Hepatocyte (in vitro differentiated cells): ENCODE measurements around the gene METTL14. TPM values are rescaled to one million over a fixed set of nuclear protein-coding genes. Genes with fewer than 3 reads are reported as not detected.

Source experiments
- DNase-seq: peaks from one replicate; pipeline ENCODE4 v3.0.0-alpha.2; 2016; ENCODE audit warnings: low spot score
- H2AFZ ChIP-seq: fragments of 200-600 bp; sonication (generic); 2 replicates; pipeline ENCODE4 v1.6.0; 2016; ENCODE audit warnings: antibody characterized with exemption, mild to moderate bottlenecking
- H3K27ac ChIP-seq: fragments of 200-600 bp; sonication (generic); 2 replicates; pipeline ENCODE4 v1.5.1; 2016; ENCODE audit warnings: mild to moderate bottlenecking
- H3K27me3 ChIP-seq: fragments of 200-600 bp; sonication (generic); 2 replicates; pipeline ENCODE4 v1.6.1; 2016
- H3K36me3 ChIP-seq: fragments of 200-600 bp; sonication (generic); replicated peaks from 2 replicates; pipeline ENCODE4 v1.5.1; 2016; ENCODE audit warnings: low read depth; ENCODE audit not compliant: insufficient read depth
- H3K4me1 ChIP-seq: fragments of 200-600 bp; sonication (generic); 2 replicates; pipeline ENCODE4 v1.5.1; 2016; ENCODE audit warnings: mild to moderate bottlenecking, moderate library complexity; ENCODE audit not compliant: insufficient read depth
- H3K4me2 ChIP-seq: fragments of 200-600 bp; sonication (generic); 2 replicates; pipeline ENCODE4 v1.6.0; 2016
- H3K4me3 ChIP-seq: fragments of 200-600 bp; sonication (generic); 2 replicates; pipeline ENCODE4 v1.5.1; 2016; ENCODE audit warnings: mild to moderate bottlenecking
- H3K79me2 ChIP-seq: fragments of 200-600 bp; sonication (generic); 2 replicates; pipeline ENCODE4 v1.6.0; 2017; ENCODE audit warnings: mild to moderate bottlenecking
- H3K9me2 ChIP-seq: fragments of 200-600 bp; sonication (generic); replicated peaks from 2 replicates; pipeline ENCODE4 v1.6.0; 2017; ENCODE audit warnings: mild to moderate bottlenecking; ENCODE audit not compliant: insufficient read depth
- H3K9me3 ChIP-seq: fragments of 200-600 bp; sonication (generic); 2 replicates; pipeline ENCODE4 v1.5.1; 2016; ENCODE audit warnings: low read depth, mild to moderate bottlenecking
- H4K20me1 ChIP-seq: fragments of 200-600 bp; sonication (generic); 2 replicates; pipeline ENCODE4 v1.6.0; 2016; ENCODE audit warnings: mild to moderate bottlenecking; ENCODE audit not compliant: insufficient read depth, poor library complexity, severe bottlenecking
- EZH2 ChIP-seq: fragments of 200-600 bp; sonication (generic); IDR thresholded peaks from 2 replicates; pipeline ENCODE4 v1.6.1; 2016; ENCODE audit warnings: antibody characterized with exemption, mild to moderate bottlenecking, borderline replicate concordance
- EZH2phosphoT487 ChIP-seq: fragments of 200-600 bp; sonication (generic); IDR thresholded peaks from one replicate; pipeline ENCODE4 v1.6.1; 2018; ENCODE audit warnings: antibody characterized with exemption, mild to moderate bottlenecking, low read depth, moderate library complexity; ENCODE audit not compliant: unreplicated experiment, severe bottlenecking
- WGBS: methylation state at CpG from one replicate; pipeline ENCODE4 v1.1.6; 2016; ENCODE audit warnings: low lambda C conversion rate; ENCODE audit errors: missing lambda C conversion rate; 5-methylcytosine and 5-hydroxymethylcytosine counted together
- polyA plus RNA-seq: library from polyadenylated mRNA; unstranded; fragments of >200 nt; fragmentation: Nextera tagmentation; extraction: Ambion mirVana; gene quantifications from 2 replicates; pipeline ENCODE4 v1.2.1, GENCODE V29; 2016
- total RNA-seq: library from RNA; depleted of rRNA; stranded (reverse); fragments of >200 nt; gene quantifications from 2 replicates; pipeline ENCODE4 v1.2.3, GENCODE V29; 2014
- TF ChIP-seq, protein P1 (sequence below): fragments of 200-600 bp; sonication (generic); IDR thresholded peaks from 2 replicates; pipeline ENCODE4 v1.5.1; 2016; ENCODE audit warnings: antibody characterized with exemption, mild to moderate bottlenecking; ENCODE audit not compliant: poor library complexity

METTL14 gene
- total and polyA plus RNA-seq, 2 experiments from 2014 or later, result 18.3 to 24.4 TPM

DNA sequence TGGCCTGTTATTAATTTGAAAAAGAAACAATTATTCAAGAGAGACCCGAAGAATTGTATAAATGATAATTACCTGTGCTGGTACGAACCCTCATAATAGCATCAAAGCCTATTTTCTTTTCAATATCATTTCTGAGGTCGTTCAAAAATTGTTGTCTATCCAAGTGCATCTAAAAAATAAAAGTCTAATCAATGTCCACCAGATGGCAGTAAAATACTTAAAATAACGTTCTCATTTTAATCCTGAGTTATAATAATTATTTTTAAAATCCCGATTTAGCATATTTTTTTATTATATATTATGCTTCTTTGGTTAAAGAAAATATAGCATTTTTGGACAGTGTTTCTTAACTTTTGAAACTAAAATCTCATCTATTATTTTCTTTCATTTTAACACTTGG, 55.7 kb downstream of the METTL14 start:
- Histone ChIP-seq H3K4me2 (no peak overlapping the region), H3K27ac (no peak overlapping the region), H3K9me3 (no peaks in the 10 kb centered on the region), H3K79me2 (no peaks in the 10 kb centered on the region), H3K4me3 (no peak overlapping the region), H3K27me3 (no peaks in the 10 kb centered on the region), H3K9me2 (no peaks in the 10 kb centered on the region), H3K4me1 (no peaks in the 10 kb centered on the region), H2AFZ (no peak overlapping the region), H3K36me3 (no peaks in the 10 kb centered on the region), H4K20me1 (no peaks in the 10 kb centered on the region)
- TF ChIP-seq, protein P1, sequence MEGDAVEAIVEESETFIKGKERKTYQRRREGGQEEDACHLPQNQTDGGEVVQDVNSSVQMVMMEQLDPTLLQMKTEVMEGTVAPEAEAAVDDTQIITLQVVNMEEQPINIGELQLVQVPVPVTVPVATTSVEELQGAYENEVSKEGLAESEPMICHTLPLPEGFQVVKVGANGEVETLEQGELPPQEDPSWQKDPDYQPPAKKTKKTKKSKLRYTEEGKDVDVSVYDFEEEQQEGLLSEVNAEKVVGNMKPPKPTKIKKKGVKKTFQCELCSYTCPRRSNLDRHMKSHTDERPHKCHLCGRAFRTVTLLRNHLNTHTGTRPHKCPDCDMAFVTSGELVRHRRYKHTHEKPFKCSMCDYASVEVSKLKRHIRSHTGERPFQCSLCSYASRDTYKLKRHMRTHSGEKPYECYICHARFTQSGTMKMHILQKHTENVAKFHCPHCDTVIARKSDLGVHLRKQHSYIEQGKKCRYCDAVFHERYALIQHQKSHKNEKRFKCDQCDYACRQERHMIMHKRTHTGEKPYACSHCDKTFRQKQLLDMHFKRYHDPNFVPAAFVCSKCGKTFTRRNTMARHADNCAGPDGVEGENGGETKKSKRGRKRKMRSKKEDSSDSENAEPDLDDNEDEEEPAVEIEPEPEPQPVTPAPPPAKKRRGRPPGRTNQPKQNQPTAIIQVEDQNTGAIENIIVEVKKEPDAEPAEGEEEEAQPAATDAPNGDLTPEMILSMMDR, result peak; percentile 54
- TF ChIP-seq EZH2, result no peak
- DNase-seq, result peak; percentile 30
- WGBS, result 66% methylated on average over 5 of the region's 5 CpGs

DNA sequence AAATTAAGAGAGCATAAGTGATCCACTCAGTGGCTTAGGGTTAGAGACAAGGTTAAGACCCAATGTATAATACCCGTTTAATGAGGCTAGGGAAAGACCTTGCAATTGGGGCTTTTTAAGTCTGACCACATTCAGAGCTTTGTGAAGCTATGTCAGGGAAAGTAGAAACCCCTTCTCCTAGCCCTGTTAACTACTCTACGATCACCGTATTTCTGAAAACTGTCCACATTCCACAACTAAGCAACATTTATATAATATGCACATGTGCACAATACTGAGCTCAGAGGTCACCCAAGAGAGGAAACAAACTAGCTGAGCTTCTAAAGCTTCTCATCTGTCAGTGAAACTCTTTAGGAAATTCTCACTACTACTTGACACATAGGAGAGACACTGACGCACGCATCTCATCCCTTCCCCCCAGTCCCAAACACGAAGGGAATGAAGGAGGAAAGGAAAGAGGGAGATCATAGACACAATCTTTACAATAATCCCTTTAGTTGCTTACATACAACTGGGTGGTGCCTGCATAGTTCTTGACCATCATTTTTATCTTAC, 56.2 kb downstream of the METTL14 start:
- no peaks in the 10 kb centered on the region for H4K20me1 ChIP-seq
- H3K27ac ChIP-seq, result peak overlapping the region; percentile 18
- WGBS, result 45% methylated on average over 6 of the region's 6 CpGs
- no peaks in the 10 kb centered on the region for H3K9me2 ChIP-seq
- no peak overlapping the region for H2AFZ ChIP-seq
- no peaks in the 10 kb centered on the region for H3K4me1 ChIP-seq
- H3K79me2 ChIP-seq, result no peaks in the 10 kb centered on the region
- DNase-seq, result no peak
- H3K36me3 ChIP-seq, result no peaks in the 10 kb centered on the region
- H3K4me2 ChIP-seq, result no peak overlapping the region
- no peak overlapping the region for H3K4me3 ChIP-seq
- TF ChIP-seq EZH2phosphoT487 (no peak), EZH2 (no peak)
- TF ChIP-seq, protein P1, result no peak
- no peaks in the 10 kb centered on the region for H3K27me3 ChIP-seq
- H3K9me3 ChIP-seq, result no peaks in the 10 kb centered on the region

DNA sequence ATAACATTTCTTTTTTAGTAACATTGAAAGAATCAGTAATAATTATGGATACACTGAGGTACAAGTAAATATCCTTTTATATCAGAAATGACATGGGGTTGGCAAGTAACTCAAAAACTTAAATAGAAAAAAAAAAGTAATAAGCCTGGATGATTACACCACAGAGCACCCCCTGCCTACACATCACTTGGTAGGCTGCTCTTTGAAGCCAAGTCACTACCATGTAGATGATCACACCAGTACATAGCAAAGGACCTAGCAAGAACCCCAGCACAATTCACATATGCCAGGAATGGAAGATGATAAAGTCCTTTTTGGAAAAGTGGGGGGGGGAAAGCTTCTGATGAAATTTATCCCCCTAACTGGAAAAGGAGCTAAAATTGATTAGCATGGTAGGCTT, 56.9 kb downstream of the METTL14 start:
- Histone ChIP-seq H3K4me3 (no peak overlapping the region), H3K27ac (no peak overlapping the region), H3K9me3 (no peaks in the 10 kb centered on the region), H3K36me3 (no peaks in the 10 kb centered on the region), H3K9me2 (no peaks in the 10 kb centered on the region), H4K20me1 (no peaks in the 10 kb centered on the region), H3K4me2 (no peak overlapping the region), H3K27me3 (no peaks in the 10 kb centered on the region), H3K79me2 (no peaks in the 10 kb centered on the region), H2AFZ (no peak overlapping the region), H3K4me1 (no peaks in the 10 kb centered on the region)
- TF ChIP-seq EZH2, result no peak
- TF ChIP-seq, protein P1, result no peak
- no peak for TF ChIP-seq EZH2phosphoT487
- no peak for DNase-seq

DNA sequence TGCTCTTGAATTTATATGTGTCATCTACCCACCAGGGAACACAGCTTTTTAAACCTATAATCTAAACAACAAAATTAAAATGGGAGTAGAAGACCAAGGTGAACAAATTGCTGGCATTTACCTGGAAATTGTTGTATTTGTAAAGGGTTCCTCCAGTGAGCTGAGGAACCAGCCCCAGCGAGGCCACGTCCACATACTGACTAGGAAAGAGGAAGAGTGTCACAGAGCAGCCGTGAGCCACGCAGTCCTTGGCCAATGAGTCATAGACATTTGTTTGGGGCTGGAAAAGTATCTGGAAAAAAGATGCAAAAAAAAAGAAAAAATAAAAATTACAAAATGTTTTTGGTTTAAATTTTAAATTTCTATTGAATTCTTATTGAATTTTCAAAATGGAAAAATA, 58.7 kb downstream of the METTL14 start:
- Histone ChIP-seq H4K20me1 (no peaks in the 10 kb centered on the region), H3K79me2 (no peaks in the 10 kb centered on the region), H3K27ac (no peak overlapping the region), H3K4me1 (no peaks in the 10 kb centered on the region), H3K27me3 (no peaks in the 10 kb centered on the region), H3K36me3 (no peaks in the 10 kb centered on the region), H2AFZ (no peak overlapping the region), H3K9me3 (no peaks in the 10 kb centered on the region), H3K4me3 (no peak overlapping the region), H3K9me2 (no peaks in the 10 kb centered on the region), H3K4me2 (no peak overlapping the region)
- WGBS, result 94% methylated on average over 4 of the region's 4 CpGs
- DNase-seq, result no peak
- no peak for TF ChIP-seq EZH2phosphoT487
- TF ChIP-seq EZH2, result no peak
- TF ChIP-seq, protein P1, result no peak
